Gastrocnemius medialis (tissue), 4 donors: ENCODE results near the gene SAMD7. TPM values are rescaled to one million over a fixed set of nuclear protein-coding genes. Genes with fewer than 3 reads are reported as not detected.

Experiments used
- ATAC-seq, 2 donors: fragments of 150-250 bp; one replicate each; pipeline ENCODE4 v1.9.1; 2016
- DNase-seq, 2 donors: peaks; one replicate each; pipeline ENCODE4 v3.0.0-alpha.2; 2019
- H3K27ac ChIP-seq, 4 donors: fragments of 200-600 bp; sonication (generic); 1 replicate in 1 of 4; 2 replicates in 3 of 4; pipeline ENCODE4 v1.5.1; 2016 to 2018; ENCODE audit warnings: mild to moderate bottlenecking in 2 of 4, moderate library complexity in 1 of 4
- H3K27me3 ChIP-seq, 3 donors: fragments of 200-600 bp; sonication (generic) in 2 of 3; 1 replicate in 1 of 3; 2 replicates in 2 of 3; pipeline versions ENCODE4 v1.5.1 to v1.6.0; 2016 to 2019; ENCODE audit warnings: mild to moderate bottlenecking in 1 of 3, moderate library complexity in 1 of 3
- H3K36me3 ChIP-seq, 2 donors: fragments of 200-600 bp; sonication (generic) in 1 of 2; one replicate each; pipeline ENCODE4 v1.5.1; 2017 to 2018
- H3K4me1 ChIP-seq, 2 donors: fragments of 200-600 bp; sonication (generic) in 1 of 2; one replicate each; pipeline ENCODE4 v1.5.1; 2016 to 2017; ENCODE audit warnings: mild to moderate bottlenecking in 2 of 2
- H3K4me3 ChIP-seq, 4 donors: fragments of 200-600 bp; sonication (generic) in 3 of 4; 1 replicate in 1 of 4; 2 replicates in 3 of 4; pipeline ENCODE4 v1.5.1; 2016 to 2019; ENCODE audit warnings: mild to moderate bottlenecking in 2 of 4
- H3K9me3 ChIP-seq, 3 donors: fragments of 200-600 bp; sonication (generic) in 2 of 3; 1 replicate in 1 of 3; 2 replicates in 2 of 3; pipeline ENCODE4 v1.5.1; 2016 to 2019
- POLR2A ChIP-seq, 2 donors: fragments of 450-650 bp; IDR thresholded peaks; one replicate each; pipeline ENCODE4 v1.6.1; 2017; ENCODE audit warnings: antibody characterized with exemption in 2 of 2, mild to moderate bottlenecking in 2 of 2, moderate library complexity in 2 of 2
- in situ Hi-C, 4 donors: fragments of 200-750 bp; cut with MboI; loops; one replicate each; pipeline versions ENCODE4 v1.15.0 to v1.8.0; 2017; ENCODE audit warnings: low sequenced_read_pairs in 4 of 4
- intact Hi-C: fragments of 100-400 bp; cut with DNase I; formaldehyde crosslinking; loops from one replicate; pipeline ENCODE4 v1.15.1; 2023; ENCODE audit warnings: low total_unique reads
- total RNA-seq, 4 donors: library from RNA; depleted of rRNA; stranded (reverse); fragments of >200 nt; gene quantifications; one replicate each; pipeline versions ENCODE4 v1.1.0 to v1.2.3, GENCODE V29; 2016
- TF ChIP-seq, protein P1 (sequence below), 5 experiments: fragments of 450-650 bp in 3 of 5; fragments of 200-600 bp in 2 of 5; sonication (generic) in 2 of 5; IDR thresholded peaks in 4 of 5; conservative IDR thresholded peaks in 1 of 5; 1 replicate in 4 of 5; 2 replicates in 1 of 5; pipeline ENCODE4 v1.5.1; 2016 to 2019; ENCODE audit warnings: antibody characterized with exemption in 5 of 5, mild to moderate bottlenecking in 3 of 5, moderate library complexity in 3 of 5

SAMD7 gene
- total RNA-seq, 4 donors from 2014 or later, result not detected

GRCh38 chr3:169905404-169905803 is 6.0 kb upstream of the SAMD7 start:
- DNase-seq, result no peak
- H3K27ac ChIP-seq, result no peak overlapping the region
- H3K9me3 ChIP-seq, result no peaks in the 10 kb centered on the region
- TF ChIP-seq, protein P1, sequence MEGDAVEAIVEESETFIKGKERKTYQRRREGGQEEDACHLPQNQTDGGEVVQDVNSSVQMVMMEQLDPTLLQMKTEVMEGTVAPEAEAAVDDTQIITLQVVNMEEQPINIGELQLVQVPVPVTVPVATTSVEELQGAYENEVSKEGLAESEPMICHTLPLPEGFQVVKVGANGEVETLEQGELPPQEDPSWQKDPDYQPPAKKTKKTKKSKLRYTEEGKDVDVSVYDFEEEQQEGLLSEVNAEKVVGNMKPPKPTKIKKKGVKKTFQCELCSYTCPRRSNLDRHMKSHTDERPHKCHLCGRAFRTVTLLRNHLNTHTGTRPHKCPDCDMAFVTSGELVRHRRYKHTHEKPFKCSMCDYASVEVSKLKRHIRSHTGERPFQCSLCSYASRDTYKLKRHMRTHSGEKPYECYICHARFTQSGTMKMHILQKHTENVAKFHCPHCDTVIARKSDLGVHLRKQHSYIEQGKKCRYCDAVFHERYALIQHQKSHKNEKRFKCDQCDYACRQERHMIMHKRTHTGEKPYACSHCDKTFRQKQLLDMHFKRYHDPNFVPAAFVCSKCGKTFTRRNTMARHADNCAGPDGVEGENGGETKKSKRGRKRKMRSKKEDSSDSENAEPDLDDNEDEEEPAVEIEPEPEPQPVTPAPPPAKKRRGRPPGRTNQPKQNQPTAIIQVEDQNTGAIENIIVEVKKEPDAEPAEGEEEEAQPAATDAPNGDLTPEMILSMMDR (IDR thresholded peaks at IDR 0.05 in 4 of 5, conservative IDR thresholded peaks at IDR 0.05 in 1 of 5), result no peak
- no peak for TF ChIP-seq POLR2A (IDR thresholded peaks at IDR 0.05)
- in situ Hi-C loops, result no loop called here
- H3K36me3 ChIP-seq, result no peaks in the 10 kb centered on the region
- H3K27me3 ChIP-seq, result no peaks in the 10 kb centered on the region
- ATAC-seq, result no peak
- H3K4me3 ChIP-seq, result no peak overlapping the region
- H3K4me1 ChIP-seq, result no peaks in the 10 kb centered on the region
- intact Hi-C loops, result no loop called here

DNA sequence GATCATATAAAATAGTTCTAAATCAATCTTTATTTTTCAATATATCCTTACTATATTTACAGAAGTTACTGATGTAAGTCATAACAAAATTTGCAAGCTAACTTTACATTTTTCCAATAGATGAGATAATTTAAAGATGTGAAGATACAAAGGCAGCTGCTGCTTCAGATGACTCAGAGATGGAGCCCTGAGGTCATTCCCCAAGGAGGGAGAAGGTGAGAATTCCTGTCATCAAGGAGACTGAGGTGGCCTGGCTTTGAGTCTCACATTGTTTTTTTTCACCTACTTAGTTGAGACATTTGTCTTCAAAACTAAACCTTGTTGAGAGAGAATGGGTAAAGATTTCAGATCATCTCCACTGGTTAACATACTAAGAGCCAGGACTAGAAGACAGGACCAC is 3.9 kb upstream of the SAMD7 start:
- TF ChIP-seq, protein P1 (IDR thresholded peaks at IDR 0.05 in 4 of 5, conservative IDR thresholded peaks at IDR 0.05 in 1 of 5), result no peak
- no peak for TF ChIP-seq POLR2A (IDR thresholded peaks at IDR 0.05)
- Histone ChIP-seq H3K27me3 (no peaks in the 10 kb centered on the region), H3K36me3 (no peaks in the 10 kb centered on the region), H3K4me1 (no peaks in the 10 kb centered on the region), H3K4me3 (no peak overlapping the region), H3K27ac (no peak overlapping the region), H3K9me3 (no peaks in the 10 kb centered on the region)
- intact Hi-C loops, result no loop called here
- in situ Hi-C loops, result no loop called here
- ATAC-seq (no peak), DNase-seq (no peak)

DNA sequence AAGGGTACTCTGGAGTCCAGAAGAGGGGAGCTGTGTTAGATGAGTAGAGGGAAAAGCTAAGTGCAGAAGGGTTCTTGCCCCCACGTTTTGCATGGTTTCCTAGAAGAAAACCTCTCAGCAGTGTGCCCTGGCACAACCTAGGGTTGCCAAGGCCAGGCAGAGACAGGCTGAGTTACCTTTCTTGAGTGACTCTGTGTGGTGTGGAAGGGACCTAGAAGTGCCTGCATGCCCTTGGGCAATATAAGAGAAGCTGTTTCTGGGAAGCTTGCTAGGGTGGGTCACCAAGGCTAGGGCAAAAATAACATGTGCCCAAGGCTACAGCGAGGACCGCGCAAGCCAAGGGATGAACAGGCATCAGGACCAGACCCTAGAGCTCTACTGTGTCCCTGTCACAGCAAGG is 3.4 kb upstream of the SAMD7 start:
- Histone ChIP-seq H3K36me3 (no peaks in the 10 kb centered on the region), H3K9me3 (no peaks in the 10 kb centered on the region), H3K4me3 (no peak overlapping the region), H3K27me3 (no peaks in the 10 kb centered on the region), H3K27ac (no peak overlapping the region), H3K4me1 (no peaks in the 10 kb centered on the region)
- in situ Hi-C loops (no loop called here), intact Hi-C loops (no loop called here)
- ATAC-seq (no peak), DNase-seq (no peak)
- no peak for TF ChIP-seq POLR2A (IDR thresholded peaks at IDR 0.05)
- TF ChIP-seq, protein P1 (IDR thresholded peaks at IDR 0.05 in 4 of 5, conservative IDR thresholded peaks at IDR 0.05 in 1 of 5), result no peak

DNA sequence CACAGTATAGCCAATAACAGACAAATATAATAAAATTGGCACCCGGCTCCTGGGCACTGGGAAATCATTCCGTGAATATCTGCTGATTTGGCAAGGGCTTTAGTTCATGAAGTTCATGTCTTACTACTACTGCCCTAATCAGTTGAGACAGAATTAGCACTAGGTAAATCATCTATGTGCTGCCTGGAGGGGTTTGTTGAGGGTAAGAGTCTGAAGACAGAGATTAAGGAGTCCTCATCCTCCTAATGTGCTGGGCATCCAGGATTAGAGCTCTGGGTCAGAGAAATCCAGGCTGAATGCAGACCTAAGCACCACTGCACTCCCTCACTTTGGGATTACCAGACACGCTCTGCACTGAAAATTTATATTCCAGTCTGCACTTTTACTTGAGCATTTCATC is 2.0 kb downstream of the SAMD7 start:
- Histone ChIP-seq H3K27ac (no peak overlapping the region), H3K27me3 (no peaks in the 10 kb centered on the region), H3K9me3 (no peaks in the 10 kb centered on the region), H3K4me1 (no peaks in the 10 kb centered on the region), H3K36me3 (no peaks in the 10 kb centered on the region), H3K4me3 (no peak overlapping the region)
- DNase-seq, result no peak
- in situ Hi-C loops, result no loop called here
- no peak for ATAC-seq
- intact Hi-C loops, result no loop called here
- no peak for TF ChIP-seq POLR2A (IDR thresholded peaks at IDR 0.05)
- TF ChIP-seq, protein P1 (IDR thresholded peaks at IDR 0.05 in 4 of 5, conservative IDR thresholded peaks at IDR 0.05 in 1 of 5), result no peak

DNA sequence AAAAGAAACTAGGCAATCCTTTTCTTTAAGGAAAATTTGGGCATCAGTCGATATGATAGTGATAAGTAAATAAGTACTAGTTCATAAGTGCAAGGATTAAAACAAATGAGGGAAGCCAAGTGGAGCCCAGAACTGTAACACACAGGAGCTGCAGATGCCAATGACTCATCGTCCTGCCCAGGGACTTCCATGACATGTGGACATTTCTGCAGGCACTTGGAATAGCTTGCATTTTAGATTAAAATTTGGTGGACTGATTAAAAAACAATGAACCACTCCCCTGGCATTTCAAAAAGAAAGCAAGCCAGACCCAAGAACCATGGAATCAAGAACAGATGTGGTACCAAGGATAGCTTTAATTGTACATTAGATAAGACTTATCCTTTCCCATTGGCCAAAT is 2.9 kb downstream of the SAMD7 start:
- in situ Hi-C loops (no loop called here), intact Hi-C loops (no loop called here)
- TF ChIP-seq POLR2A (IDR thresholded peaks at IDR 0.05), result no peak
- TF ChIP-seq, protein P1 (IDR thresholded peaks at IDR 0.05 in 4 of 5, conservative IDR thresholded peaks at IDR 0.05 in 1 of 5), result no peak
- Histone ChIP-seq H3K4me3 (no peak overlapping the region), H3K4me1 (no peaks in the 10 kb centered on the region), H3K27me3 (no peaks in the 10 kb centered on the region), H3K36me3 (no peaks in the 10 kb centered on the region), H3K27ac (no peak overlapping the region), H3K9me3 (no peaks in the 10 kb centered on the region)
- no peak for DNase-seq
- no peak for ATAC-seq
